Gastroesophageal sphincter (tissue), 3 donors: Measurements from ENCODE around the gene ABAT.
"Not testable (repeated sequence)": the region's sequence is repeated elsewhere in the genome, so short reads cannot be mapped to it uniquely, and the experiment has no call there.

Source experiments
- POLR2A ChIP-seq, 2 donors: fragments of 450-650 bp; IDR thresholded peaks; one replicate each; pipeline ENCODE4 v1.6.1; 2017; ENCODE audit warnings: antibody characterized with exemption in 2 of 2, mild to moderate bottlenecking in 2 of 2, moderate library complexity in 1 of 2
- POLR2AphosphoS5 ChIP-seq: sonication (generic); formaldehyde crosslinking; IDR thresholded peaks from one replicate; pipeline ENCODE4 v1.6.1; 2017; ENCODE audit warnings: antibody characterized with exemption
- TF ChIP-seq, protein P1 (sequence below), 4 experiments: fragments of 200-600 bp in 2 of 4; fragments of 450-650 bp in 2 of 4; sonication (generic) in 1 of 4; IDR thresholded peaks; one replicate each; pipeline ENCODE4 v1.5.1; 2017 to 2019; ENCODE audit warnings: antibody characterized with exemption in 4 of 4, mild to moderate bottlenecking in 2 of 4, moderate library complexity in 2 of 4

DNA sequence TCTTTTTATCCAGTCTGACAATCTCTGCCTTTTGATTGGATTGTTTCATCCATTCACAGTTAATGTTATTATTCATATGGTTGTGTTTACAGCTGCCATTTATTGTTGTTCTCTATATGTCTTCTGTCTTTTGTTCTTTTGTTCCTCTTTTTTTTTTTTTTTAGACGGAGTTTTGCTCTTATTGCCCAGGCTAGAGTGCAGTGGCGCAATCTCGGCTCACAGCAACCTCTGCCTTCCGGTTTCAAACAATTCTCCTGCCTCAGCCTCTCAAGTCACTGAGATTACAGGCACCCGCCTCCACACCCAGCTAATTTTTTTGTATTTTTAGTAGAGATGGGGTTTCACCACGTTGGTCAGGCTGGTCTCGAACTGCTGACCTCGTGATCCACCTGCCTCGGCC, 74.5 kb downstream of the ABAT start:
- TF ChIP-seq, protein P1, sequence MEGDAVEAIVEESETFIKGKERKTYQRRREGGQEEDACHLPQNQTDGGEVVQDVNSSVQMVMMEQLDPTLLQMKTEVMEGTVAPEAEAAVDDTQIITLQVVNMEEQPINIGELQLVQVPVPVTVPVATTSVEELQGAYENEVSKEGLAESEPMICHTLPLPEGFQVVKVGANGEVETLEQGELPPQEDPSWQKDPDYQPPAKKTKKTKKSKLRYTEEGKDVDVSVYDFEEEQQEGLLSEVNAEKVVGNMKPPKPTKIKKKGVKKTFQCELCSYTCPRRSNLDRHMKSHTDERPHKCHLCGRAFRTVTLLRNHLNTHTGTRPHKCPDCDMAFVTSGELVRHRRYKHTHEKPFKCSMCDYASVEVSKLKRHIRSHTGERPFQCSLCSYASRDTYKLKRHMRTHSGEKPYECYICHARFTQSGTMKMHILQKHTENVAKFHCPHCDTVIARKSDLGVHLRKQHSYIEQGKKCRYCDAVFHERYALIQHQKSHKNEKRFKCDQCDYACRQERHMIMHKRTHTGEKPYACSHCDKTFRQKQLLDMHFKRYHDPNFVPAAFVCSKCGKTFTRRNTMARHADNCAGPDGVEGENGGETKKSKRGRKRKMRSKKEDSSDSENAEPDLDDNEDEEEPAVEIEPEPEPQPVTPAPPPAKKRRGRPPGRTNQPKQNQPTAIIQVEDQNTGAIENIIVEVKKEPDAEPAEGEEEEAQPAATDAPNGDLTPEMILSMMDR (IDR thresholded peaks at IDR 0.05), result not testable (repeated sequence)
- not testable (repeated sequence) for TF ChIP-seq POLR2A (IDR thresholded peaks at IDR 0.05); POLR2AphosphoS5
